GM18517 (cell line): ENCODE data around the gene FBXO21.
"Not testable (repeated sequence)": the region's sequence is repeated elsewhere in the genome, so short reads cannot be mapped to it uniquely, and the experiment has no call there.

Experiments used
- ATAC-seq: cut with Tn5 transposase; IDR thresholded peaks from one replicate; pipeline ENCODE4 v1.9.1; 2021; ENCODE audit warnings: mild to moderate bottlenecking, moderate library complexity; ENCODE audit not compliant: unreplicated experiment

FBXO21 gene

DNA sequence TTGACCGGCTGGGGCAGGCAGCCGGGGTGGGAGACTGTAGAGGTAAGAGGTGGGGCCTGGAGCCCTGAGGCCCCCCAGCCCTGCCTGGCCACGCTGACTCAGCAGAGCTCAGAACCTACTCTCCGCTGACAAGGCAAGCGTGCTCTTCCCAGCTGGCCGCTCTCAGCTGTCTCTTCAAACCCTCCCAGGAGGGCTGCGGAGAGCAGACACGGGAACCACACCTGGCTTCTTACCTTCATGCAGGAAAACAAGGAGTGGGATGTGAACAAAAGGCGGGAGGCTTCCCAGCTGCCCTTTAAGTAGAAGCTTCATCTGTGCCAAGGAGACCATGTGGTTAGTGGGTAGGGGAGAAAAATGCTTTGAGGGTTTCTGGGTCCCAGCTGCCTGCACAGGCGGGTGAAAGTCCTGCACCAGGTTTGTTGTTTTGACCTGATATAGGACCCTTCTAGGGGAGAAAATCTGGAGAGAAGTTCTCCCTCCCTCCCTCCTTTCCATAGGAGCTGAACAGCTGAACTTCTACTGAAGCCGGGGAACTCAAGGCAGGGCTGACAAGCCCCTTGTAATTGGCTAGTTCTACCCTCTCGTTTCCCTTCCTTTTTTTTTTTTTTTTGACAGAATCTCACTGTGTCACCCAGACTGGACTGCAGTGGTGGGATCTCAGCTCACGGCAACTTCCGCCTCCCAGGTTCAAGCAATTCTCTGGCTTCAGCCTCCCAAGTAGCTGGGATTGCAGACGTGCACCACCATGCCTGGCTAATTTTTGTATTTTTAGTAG, 78.3 kb downstream of the FBXO21 start:
- no peak for ATAC-seq

GRCh38 chr12:117111386-117111785, 78.9 kb downstream of the FBXO21 start:
- no peak for ATAC-seq

- no peak for ATAC-seq
Observed at GRCh38 chr12:117109943-117110635, 80.2 kb downstream of the FBXO21 start.

DNA sequence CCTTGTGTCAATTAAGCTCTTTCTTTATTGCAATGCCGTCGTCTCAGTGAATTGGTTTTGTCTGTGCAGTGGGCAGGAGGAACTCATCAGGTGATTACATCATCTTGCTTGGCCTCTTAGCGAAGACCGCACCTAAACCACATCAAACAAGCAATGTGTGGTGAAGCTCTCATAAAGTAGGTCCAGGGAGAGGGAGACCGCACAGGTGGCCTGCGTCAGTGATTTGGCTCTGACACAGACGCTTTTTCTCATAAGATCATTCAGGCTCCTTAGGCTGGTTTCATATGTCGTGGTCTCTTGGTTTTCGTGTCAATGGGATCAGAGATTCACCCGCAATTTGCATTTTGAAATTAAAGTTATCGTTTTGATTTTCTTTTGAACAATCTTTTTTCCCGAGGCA, 84.4 kb downstream of the FBXO21 start:
- no peak for ATAC-seq

GRCh38 chr12:117104003-117104402, 86.3 kb downstream of the FBXO21 start:
- not testable (repeated sequence) for ATAC-seq

DNA sequence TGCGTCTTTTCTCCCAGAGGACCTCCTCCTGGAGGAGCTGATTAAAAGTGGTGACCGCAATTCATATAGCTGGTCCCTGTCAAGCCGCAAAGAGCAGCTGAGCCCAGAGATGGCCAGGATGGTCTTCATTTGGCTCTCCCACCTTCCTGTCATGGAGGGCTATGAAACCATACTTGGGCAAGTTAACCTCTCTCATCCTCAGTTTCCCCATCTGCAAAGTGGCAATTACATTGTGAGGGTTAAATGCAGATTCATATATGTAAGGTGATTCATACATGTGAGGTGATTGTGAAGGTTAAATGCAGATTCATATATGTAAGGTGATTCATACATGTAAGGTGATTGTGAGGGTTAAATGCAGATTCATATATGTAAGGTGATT, 87.5 kb downstream of the FBXO21 start:
- no peak for ATAC-seq

GRCh38 chr12:117101953-117102799, 88.1 kb downstream of the FBXO21 start:
- ATAC-seq, result no peak

DNA sequence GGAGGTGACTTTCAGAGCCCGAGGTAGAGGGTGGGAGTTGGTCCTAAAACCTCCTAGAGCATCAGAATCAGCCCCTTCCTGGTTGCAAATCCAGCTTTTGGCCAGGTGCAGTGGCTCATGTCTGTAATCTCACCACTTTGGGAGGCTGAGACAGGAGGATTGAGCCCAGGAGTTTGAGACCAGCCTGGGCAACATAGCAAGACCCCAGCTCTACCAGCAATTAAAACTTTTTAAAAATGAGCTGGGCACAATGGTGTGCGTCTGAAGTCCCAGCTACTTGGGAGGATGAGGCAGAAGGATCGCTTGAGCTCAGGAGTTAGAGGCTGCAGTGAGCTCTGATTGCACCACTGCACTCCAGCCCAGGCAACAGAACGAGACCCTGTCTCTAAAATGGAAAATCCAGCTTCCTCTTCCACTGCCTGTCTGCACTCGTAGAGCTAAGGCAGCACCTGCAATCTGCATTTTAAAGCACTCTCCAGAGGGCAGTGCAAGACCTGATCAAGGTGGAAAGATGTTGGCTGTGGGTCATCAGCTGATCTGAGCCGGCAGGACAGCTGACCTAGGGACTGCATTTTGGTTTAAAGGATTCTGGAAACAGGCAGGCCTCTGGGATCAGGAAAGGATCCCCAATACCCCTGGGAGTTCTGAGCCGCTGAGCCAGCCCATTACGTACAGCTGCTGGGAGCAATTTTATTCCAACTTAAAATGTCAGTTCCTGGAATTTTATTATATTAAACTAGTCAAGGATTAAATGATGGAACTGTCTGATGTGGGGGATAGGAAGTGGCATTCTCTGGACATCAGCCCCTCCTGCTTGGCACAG, 89.2 kb downstream of the FBXO21 start:
- ATAC-seq, result no peak

DNA sequence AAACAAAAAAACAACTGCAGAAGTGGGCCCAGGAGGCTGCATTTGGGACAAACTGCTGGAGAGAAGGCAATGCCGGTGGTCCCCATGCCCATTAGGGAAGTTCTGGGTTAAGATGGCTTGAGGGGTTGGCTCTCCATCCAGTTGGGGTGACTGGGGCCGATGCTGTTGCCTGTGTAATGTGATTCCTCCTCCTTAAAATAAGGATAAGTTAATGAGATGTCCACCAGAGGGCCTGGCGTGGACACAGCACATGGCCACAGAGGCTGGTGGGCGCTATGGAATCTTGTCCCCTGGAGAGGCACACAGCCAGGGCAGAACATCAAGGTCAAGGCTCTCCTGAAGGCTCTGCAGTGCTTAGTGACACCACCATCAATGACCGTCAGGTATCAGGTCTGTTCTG, 90.0 kb downstream of the FBXO21 start:
- ATAC-seq, result no peak

DNA sequence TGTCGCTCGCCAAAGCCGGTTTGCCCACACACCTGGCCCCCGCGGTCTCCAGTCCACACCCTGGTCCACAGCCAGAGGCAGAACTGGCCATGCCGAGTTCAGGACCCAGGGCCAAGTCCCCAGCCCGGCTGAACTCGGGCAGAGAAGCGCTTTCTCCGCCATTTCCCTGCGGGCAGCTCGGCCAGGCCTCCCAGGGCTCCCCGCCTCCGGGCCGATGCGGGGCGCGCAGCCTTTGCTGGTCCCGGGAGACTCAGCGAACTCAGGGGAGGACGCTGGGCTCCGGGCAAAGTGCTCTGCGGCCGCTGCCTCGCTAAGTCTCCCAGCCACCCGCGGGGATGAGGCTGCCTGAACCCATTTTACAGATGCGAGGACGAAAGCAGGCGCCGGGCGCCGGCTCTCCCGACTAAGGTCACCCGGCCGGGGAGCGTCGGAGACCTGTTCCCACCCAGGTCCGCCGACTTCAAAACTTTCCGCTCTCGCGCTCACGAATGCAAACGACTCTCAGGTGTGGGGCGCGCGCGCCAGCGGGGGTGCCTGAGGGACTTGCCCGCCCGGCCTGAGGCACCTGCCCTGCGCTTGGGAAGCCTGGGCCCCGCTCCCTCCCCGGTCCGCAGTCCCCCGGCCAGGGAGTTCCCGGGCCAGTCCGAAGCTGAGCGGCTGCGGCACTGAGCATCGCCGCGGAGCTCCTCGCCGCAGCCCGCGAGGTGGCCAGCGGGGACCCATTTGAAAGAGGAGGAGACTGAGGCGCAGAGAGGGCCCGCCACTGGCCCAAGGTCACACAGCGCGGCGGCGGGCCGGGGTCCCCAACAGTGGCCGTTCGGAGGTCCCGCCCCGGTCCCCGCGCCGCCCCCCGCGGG, 91.7 kb downstream of the FBXO21 start:
- no peak for ATAC-seq

GRCh38 chr12:117098024-117098360, 92.3 kb downstream of the FBXO21 start:
- no peak for ATAC-seq

DNA sequence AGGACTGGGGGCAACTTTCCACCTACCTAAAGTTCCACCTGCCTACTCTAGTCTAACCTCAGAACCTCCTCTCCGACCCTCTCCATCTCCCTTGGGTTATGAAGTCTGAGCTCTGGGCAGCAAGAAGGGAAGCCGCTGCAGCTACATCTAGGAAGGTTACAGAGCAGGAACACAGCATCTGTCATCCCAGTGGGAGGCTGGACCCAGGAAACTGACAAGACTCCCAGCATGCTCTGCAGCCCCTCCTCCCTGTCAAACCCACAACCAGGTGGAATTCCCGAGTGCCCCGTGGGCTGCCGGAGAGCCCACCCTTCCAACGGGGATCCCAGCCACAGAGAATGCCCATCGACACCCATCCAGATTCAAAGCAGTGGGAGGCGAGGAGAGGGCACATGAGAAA, 93.1 kb downstream of the FBXO21 start:
- ATAC-seq, result no peak

- ATAC-seq, result no peak
Observed at GRCh38 chr12:117096501-117097042, 93.7 kb downstream of the FBXO21 start.

GRCh38 chr12:117095191-117095590, 95.1 kb downstream of the FBXO21 start:
- ATAC-seq, result not testable (repeated sequence)

GRCh38 chr12:117093918-117094630, 96.2 kb downstream of the FBXO21 start:
- ATAC-seq, result no peak

- ATAC-seq, result no peak
Observed at GRCh38 chr12:117093431-117093830, 96.8 kb downstream of the FBXO21 start.

- ATAC-seq, result no peak
Observed at GRCh38 chr12:117092886-117093285, 97.4 kb downstream of the FBXO21 start.

- ATAC-seq, result no peak
Observed at GRCh38 chr12:117092511-117092780, 97.8 kb downstream of the FBXO21 start.
